Neutrophil (primary cell): ENCODE data around the gene FLAD1.

ENCODE experiments used
- H3K27ac ChIP-seq: fragments of 200-600 bp; sonication (generic); 2 replicates; pipeline ENCODE4 v1.5.1; 2016; ENCODE audit warnings: mild to moderate bottlenecking, moderate library complexity
- H3K27me3 ChIP-seq: fragments of 200-600 bp; sonication (generic); 2 replicates; pipeline ENCODE4 v1.6.0; 2016; ENCODE audit warnings: mild to moderate bottlenecking
- H3K36me3 ChIP-seq: fragments of 200-600 bp; sonication (generic); 2 replicates; pipeline ENCODE4 v1.5.1; 2017
- H3K4me1 ChIP-seq, 2 experiments: fragments of 200-600 bp in 1 of 2; sonication (generic) in 1 of 2; 1 replicate in 1 of 2; 2 replicates in 1 of 2; pipeline versions ENCODE4 v1.5.1 to v1.6.1; 2013 to 2016; ENCODE audit warnings: low read depth in 1 of 2, low read length in 1 of 2, mild to moderate bottlenecking in 1 of 2, moderate library complexity in 1 of 2; ENCODE audit not compliant: control insufficient read depth in 1 of 2, insufficient read depth in 1 of 2
- H3K4me3 ChIP-seq, 2 experiments: fragments of 200-600 bp in 1 of 2; sonication (generic) in 1 of 2; 1 replicate in 1 of 2; 2 replicates in 1 of 2; pipeline ENCODE4 v1.5.1; 2013 to 2016; ENCODE audit warnings: low read depth in 1 of 2, low read length in 1 of 2, mild to moderate bottlenecking in 1 of 2, moderate library complexity in 1 of 2
- H3K9me3 ChIP-seq: fragments of 200-600 bp; sonication (generic); 2 replicates; pipeline ENCODE4 v1.5.1; 2016
- TF ChIP-seq, protein P1 (sequence below): fragments of 200-600 bp; sonication (generic); IDR thresholded peaks from 2 replicates; pipeline ENCODE4 v1.5.1; 2016; ENCODE audit warnings: antibody characterized with exemption

FLAD1 gene

DNA sequence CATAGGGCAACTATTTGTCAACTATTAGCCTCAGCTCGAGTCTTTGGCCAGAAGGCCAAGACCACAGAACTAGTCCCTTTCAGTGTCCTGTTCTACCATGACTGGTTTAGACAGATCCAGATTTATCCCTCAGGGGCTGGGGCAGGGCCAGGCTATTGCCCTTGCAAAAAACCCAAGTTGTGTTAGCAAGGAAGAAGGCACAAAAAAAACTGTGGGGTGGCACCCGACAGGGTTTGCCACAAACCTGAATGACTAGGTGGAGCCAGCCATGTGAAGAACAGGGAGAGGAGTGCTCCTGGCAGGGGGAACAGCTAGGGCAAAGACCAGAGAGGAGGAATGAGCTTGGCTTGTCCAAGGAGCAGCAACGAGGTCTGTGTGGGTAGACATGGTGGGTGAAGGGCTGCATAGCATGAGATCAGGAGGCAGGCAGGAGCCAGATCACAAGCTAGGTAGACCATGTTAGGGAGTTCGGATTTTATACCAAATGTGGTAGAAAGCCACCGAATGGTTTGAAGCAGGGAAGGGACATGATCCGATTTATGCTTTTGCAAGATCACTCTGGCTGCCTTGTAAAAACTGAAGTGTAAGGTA is 54.8 kb downstream of the FLAD1 start:
- H3K4me3 ChIP-seq, result no peak overlapping the region
- H3K27ac ChIP-seq, result no peak overlapping the region
- H3K9me3 ChIP-seq, result no peaks in the 10 kb centered on the region
- no peaks in the 10 kb centered on the region for H3K36me3 ChIP-seq
- no peaks in the 10 kb centered on the region for H3K27me3 ChIP-seq
- peaks cover 26 to 28% of the 10 kb centered on the region in 2 experiments for H3K4me1 ChIP-seq
- TF ChIP-seq, protein P1, sequence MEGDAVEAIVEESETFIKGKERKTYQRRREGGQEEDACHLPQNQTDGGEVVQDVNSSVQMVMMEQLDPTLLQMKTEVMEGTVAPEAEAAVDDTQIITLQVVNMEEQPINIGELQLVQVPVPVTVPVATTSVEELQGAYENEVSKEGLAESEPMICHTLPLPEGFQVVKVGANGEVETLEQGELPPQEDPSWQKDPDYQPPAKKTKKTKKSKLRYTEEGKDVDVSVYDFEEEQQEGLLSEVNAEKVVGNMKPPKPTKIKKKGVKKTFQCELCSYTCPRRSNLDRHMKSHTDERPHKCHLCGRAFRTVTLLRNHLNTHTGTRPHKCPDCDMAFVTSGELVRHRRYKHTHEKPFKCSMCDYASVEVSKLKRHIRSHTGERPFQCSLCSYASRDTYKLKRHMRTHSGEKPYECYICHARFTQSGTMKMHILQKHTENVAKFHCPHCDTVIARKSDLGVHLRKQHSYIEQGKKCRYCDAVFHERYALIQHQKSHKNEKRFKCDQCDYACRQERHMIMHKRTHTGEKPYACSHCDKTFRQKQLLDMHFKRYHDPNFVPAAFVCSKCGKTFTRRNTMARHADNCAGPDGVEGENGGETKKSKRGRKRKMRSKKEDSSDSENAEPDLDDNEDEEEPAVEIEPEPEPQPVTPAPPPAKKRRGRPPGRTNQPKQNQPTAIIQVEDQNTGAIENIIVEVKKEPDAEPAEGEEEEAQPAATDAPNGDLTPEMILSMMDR, result no peak

DNA sequence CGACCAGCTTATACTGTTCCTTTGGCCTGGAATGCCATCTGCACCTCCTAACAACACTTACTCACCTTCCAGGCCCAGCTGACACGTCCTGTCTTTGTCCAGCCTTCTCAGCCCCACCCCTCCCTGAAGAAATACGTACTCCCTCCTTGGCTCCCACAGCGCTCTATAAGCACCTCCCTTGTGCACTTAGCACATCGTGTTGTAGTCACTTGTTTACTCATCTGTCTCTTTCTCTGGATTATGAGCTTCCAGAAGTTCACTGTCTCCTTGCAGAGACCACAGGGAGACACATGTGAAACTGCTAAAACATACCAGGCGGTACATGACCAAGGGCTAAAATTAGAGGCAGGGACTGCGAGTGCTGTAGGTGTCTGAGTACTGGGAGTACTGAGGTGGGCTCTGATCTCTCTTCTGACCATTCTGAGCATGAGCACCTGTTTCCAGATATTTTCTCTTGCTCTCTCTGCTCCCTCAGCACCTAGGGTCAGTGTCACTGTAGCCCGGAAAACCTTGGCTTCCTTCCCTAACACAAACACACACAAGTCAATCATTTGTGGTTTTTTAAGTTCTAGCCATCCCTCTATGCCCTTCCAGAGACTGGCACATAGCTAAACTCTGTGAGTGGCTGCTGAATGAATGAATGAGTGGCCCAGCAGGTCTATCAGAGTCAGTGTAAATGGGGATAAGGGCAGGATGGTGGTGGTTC is 55.6 kb downstream of the FLAD1 start:
- TF ChIP-seq, protein P1, result no peak
- H3K27ac ChIP-seq, result peak overlapping the region; percentile 49
- H3K36me3 ChIP-seq, result no peaks in the 10 kb centered on the region
- no peaks in the 10 kb centered on the region for H3K9me3 ChIP-seq
- no peak overlapping the region for H3K4me3 ChIP-seq
- no peaks in the 10 kb centered on the region for H3K27me3 ChIP-seq
- H3K4me1 ChIP-seq, result peaks cover 26 to 28% of the 10 kb centered on the region in 2 experiments

DNA sequence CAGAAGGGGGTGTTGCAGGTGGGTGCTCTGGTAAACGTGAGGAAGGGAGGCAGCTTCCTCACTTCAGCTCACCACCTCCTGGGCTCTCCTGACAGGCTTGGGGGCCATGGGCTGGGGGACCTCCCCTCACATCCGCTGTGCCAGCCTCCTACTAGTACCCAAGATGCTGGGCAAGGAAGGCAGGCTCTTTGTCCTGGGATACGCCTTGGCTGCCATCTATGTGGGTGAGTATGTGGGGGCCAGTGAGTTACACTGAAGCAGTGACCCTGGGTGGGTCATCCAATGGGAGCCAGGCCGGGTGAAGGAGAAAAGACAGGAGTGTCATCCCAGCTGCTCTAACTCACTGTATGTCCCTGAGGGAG is 56.1 kb downstream of the FLAD1 start:
- TF ChIP-seq, protein P1, result no peak

DNA sequence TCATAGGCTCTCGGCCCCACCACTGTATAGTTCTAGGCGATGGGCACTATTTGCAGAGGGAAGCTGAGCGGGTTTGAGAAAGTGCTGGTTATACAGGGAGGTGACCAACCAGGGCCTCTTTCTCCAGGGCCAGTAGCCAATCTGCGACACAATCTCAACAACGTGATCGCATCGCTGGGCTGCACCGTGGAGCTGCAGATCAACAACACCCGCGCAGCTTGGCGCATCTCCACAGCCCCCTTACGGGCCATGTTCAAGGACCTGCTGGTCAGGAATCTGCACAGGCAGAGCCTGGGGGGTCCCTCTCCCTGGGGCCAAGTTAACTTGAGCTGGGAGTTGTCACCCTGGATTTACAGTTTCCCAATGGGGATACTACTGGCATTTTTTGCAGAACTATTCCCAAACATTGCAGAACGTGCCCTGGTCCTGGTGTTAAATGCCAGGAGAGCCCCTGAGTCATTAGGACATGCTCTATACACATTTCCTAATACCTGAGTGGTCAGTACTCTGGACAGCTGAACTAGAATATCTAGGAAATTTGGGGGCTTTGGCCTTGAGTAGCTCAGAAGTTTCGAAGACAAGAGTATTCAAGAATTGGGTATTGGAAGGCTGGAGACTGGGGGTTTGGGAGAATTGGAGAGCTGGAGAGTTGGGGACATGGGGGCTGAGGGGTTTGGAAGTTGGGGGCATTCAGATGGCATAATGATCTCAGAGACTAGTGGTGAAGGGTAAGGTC is 57.4 kb downstream of the FLAD1 start:
- peaks cover 26 to 32% of the 10 kb centered on the region in 2 experiments for H3K4me1 ChIP-seq
- no peaks in the 10 kb centered on the region for H3K9me3 ChIP-seq
- TF ChIP-seq, protein P1, result no peak
- H3K27ac ChIP-seq, result no peak overlapping the region
- no peaks in the 10 kb centered on the region for H3K27me3 ChIP-seq
- no peaks in the 10 kb centered on the region for H3K36me3 ChIP-seq
- no peak overlapping the region for H3K4me3 ChIP-seq

More for the DNA sequence above, 56.1 kb downstream of the FLAD1 start:
- H3K27me3 ChIP-seq, result no peaks in the 10 kb centered on the region
- H3K36me3 ChIP-seq, result no peaks in the 10 kb centered on the region
- peaks cover 26 to 28% of the 10 kb centered on the region in 2 experiments for H3K4me1 ChIP-seq
- no peak overlapping the region for H3K4me3 ChIP-seq
- no peaks in the 10 kb centered on the region for H3K9me3 ChIP-seq
- peak overlapping the region; percentile 49 for H3K27ac ChIP-seq
